Activated B cell treated with CpG ODN at 0.5 μM for 24 hours (primary cell): Measurements from ENCODE around the gene CEL. TPM values are rescaled to one million over a fixed set of nuclear protein-coding genes. Genes with fewer than 3 reads are reported as not detected.
"Not testable (repeated sequence)": the region's sequence is repeated elsewhere in the genome, so short reads cannot be mapped to it uniquely, and the experiment has no call there.

Experiments used
- ATAC-seq: fragments of 200-7000 bp; cut with Tn5 transposase; one replicate; pipeline ENCODE4 v1.10.0; 2021; ENCODE audit warnings: low read depth, mild to moderate bottlenecking, moderate library complexity
- CTCF ChIA-PET: fragments of 350-600 bp; sonication (Branson Sonifier 250); formaldehyde crosslinking; loops from one replicate; lab custom pipeline; 2021; ENCODE audit warnings: antibody characterized with exemption; lab: Charles Lee
- POLR2A ChIA-PET: fragments of 350-600 bp; sonication (Branson Sonifier 250); formaldehyde crosslinking; loops from one replicate; lab custom pipeline; 2021; ENCODE audit warnings: antibody characterized with exemption; lab: Charles Lee
- DNase-seq: peaks from one replicate; pipeline ENCODE4 v3.0.0; 2022
- H3K27ac Mint-ChIP-seq: one replicate; pipeline ENCODE4 v1.8.0; 2020; ENCODE audit warnings: mixed read lengths
- H3K27me3 Mint-ChIP-seq: one replicate; pipeline ENCODE4 v1.8.0; 2021; ENCODE audit warnings: mixed read lengths
- H3K36me3 Mint-ChIP-seq: one replicate; pipeline ENCODE4 v1.8.0; 2021; ENCODE audit warnings: low read depth, mixed read lengths
- H3K4me1 Mint-ChIP-seq: one replicate; pipeline ENCODE4 v1.8.0; 2021; ENCODE audit warnings: mixed read lengths
- H3K4me3 Mint-ChIP-seq: one replicate; pipeline ENCODE4 v1.8.0; 2020; ENCODE audit warnings: mild to moderate bottlenecking, mixed read lengths
- H3K9me3 Mint-ChIP-seq: one replicate; pipeline ENCODE4 v1.8.0; 2020; ENCODE audit warnings: mixed read lengths
- intact Hi-C: fragments of 100-400 bp; cut with micrococcal nuclease; formaldehyde crosslinking; loops from one replicate; pipeline ENCODE4 v1.15.1; 2024
- total RNA-seq: library from RNA; stranded (reverse); gene quantifications from 2 replicates; pipeline ENCODE4 v1.2.3, GENCODE V29; 2022
- TF ChIP-seq, protein P1 (sequence below): fragments of 200-600 bp; IDR thresholded peaks from one replicate; pipeline ENCODE4 v1.8.0; 2022; ENCODE audit warnings: antibody characterized with exemption, mild to moderate bottlenecking

Gene CEL
- total RNA-seq, 1 donor from 2014 or later = 0.49 TPM

DNA sequence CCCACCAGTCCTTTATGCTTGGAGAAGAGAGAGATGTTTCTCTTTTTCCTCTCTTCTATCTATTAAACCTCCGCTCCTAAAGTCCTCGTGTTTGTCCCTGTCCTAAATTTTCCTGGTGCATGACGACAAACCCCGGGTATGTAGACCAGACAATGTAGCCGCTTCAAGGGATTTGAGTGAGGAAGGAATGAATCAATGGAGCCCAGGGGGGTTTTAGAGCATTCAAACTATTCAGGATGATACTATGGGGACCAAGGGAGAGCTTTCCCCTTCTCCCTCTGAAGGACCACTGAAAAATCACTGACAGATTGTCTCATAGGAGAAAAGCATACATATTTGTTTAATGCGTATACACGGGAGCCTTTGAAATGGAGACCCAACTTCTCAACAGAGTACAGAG is 18.4 kb downstream of the CEL start:
- Mint-ChIP-seq H3K4me3 (no peak overlapping the region), H3K27me3 (peaks cover 6% of the 10 kb centered on the region)
- POLR2A ChIA-PET = no interaction called here

DNA sequence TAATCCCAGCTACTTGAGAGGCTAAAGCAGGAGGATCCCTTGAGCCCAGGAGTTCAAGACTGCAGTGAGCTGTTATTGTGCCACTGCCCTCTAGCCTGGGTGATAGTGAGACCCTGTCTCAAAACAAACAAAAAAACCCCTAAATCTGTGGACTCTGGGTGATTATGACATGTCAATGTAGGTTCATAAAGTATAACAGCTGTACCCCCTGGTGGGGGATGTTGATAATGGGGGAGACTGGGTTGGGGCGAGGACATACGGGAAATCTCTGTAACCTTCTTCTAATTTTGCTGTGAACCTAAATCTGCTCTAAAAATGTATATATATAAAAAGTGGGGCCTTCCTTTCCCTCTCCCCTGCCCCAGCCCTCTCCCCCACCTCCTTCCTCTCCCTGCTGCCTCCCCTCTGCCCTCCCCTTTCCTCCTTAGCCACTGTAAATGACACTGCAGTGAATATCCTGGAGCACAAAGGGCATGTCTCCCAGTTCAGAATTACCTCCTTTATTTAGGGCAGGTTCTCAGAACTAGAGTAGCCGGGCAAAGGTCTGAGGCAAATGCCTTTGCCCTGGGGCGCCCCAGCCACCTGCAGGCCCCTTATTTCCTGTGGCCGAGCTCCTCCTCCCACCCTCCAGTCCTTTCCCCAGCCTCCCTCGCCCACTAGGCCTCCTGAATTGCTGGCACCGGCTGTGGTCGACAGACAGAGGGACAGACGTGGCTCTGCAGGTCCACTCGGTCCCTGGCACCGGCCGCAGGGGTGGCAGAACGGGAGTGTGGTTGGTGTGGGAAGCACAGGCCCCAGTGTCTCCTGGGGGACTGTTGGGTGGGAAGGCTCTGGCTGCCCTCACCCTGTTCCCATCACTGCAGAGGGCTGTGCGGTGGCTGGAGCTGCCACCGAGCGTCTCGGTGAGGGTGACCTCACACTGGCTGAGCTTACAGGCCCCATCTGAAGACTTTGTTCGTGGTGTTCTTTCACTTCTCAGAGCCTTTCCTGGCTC is 19.3 kb downstream of the CEL start:
- intact Hi-C loops, CTCF ChIA-PET, H3K4me3 Mint-ChIP-seq, H3K4me1 Mint-ChIP-seq, H3K27me3 Mint-ChIP-seq, H3K27ac Mint-ChIP-seq, H3K9me3 Mint-ChIP-seq, ATAC-seq, POLR2A ChIA-PET, H3K36me3 Mint-ChIP-seq, DNase-seq: not testable (repeated sequence)

More for the DNA sequence above, 18.4 kb downstream of the CEL start:
- Mint-ChIP-seq H3K9me3 (no peaks in the 10 kb centered on the region), H3K27ac (no peak overlapping the region), H3K4me1 (no peaks in the 10 kb centered on the region), H3K36me3 (no peaks in the 10 kb centered on the region)
- DNase-seq (no peak), ATAC-seq (no peak)
- CTCF ChIA-PET = no interaction called here
- TF ChIP-seq, protein P1, sequence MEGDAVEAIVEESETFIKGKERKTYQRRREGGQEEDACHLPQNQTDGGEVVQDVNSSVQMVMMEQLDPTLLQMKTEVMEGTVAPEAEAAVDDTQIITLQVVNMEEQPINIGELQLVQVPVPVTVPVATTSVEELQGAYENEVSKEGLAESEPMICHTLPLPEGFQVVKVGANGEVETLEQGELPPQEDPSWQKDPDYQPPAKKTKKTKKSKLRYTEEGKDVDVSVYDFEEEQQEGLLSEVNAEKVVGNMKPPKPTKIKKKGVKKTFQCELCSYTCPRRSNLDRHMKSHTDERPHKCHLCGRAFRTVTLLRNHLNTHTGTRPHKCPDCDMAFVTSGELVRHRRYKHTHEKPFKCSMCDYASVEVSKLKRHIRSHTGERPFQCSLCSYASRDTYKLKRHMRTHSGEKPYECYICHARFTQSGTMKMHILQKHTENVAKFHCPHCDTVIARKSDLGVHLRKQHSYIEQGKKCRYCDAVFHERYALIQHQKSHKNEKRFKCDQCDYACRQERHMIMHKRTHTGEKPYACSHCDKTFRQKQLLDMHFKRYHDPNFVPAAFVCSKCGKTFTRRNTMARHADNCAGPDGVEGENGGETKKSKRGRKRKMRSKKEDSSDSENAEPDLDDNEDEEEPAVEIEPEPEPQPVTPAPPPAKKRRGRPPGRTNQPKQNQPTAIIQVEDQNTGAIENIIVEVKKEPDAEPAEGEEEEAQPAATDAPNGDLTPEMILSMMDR = no peak
- intact Hi-C loops = no loop called here

DNA sequence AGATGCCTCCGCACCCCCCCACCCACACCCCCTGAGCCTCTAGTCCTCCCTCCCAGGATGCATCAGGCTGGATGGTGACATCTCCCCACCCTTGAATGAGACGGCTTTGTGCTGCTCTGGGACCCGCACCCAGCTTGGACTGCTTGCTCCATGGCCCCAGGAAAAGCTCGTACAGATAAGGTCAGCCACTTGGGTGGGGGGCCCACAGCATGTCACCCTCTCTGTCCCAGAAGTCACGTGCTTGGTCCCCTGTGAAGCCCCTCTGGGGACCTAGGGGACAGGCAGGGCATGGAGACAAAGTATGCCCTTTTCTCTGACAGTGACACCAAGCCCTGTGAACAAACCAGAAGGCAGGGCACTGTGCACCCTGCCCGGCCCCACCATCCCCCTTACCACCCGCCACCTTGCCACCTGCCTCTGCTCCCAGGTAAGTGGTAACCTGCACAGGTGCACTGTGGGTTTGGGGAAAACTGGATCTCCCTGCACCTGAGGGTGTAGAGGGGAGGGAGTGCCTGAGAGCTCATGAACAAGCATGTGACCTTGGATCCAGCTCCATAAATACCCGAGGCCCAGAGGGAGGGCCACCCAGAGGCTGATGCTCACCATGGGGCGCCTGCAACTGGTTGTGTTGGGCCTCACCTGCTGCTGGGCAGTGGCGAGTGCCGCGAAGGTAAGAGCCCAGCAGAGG is 20.3 kb downstream of the CEL start:
- intact Hi-C loops, H3K4me1 Mint-ChIP-seq, ATAC-seq, H3K9me3 Mint-ChIP-seq, H3K27me3 Mint-ChIP-seq, H3K4me3 Mint-ChIP-seq, H3K36me3 Mint-ChIP-seq, H3K27ac Mint-ChIP-seq, POLR2A ChIA-PET, CTCF ChIA-PET, DNase-seq: not testable (repeated sequence)

DNA sequence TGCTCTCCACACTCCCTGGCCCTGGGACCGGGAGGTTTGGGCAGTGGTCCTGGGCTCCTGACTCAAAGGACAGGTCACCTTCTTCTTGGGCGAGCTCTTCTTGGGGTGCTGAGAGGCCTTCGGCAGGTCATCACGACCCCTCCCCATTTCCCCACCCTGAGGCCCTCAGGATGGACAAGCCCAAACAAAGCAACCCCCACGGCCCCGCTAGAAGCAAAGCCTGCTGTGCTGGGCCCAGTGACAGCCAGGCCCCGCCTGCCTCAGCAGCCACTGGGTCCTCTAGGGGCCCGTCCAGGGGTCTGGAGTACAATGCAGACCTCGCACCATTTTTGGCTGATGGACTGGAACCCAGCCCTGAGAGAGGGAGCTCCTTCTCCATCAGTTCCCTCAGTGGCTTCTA is 21.9 kb downstream of the CEL start:
- H3K27me3 Mint-ChIP-seq, H3K36me3 Mint-ChIP-seq, CTCF ChIA-PET, H3K27ac Mint-ChIP-seq, ATAC-seq, intact Hi-C loops, H3K4me3 Mint-ChIP-seq, DNase-seq, POLR2A ChIA-PET, H3K9me3 Mint-ChIP-seq, H3K4me1 Mint-ChIP-seq: not testable (repeated sequence)

DNA sequence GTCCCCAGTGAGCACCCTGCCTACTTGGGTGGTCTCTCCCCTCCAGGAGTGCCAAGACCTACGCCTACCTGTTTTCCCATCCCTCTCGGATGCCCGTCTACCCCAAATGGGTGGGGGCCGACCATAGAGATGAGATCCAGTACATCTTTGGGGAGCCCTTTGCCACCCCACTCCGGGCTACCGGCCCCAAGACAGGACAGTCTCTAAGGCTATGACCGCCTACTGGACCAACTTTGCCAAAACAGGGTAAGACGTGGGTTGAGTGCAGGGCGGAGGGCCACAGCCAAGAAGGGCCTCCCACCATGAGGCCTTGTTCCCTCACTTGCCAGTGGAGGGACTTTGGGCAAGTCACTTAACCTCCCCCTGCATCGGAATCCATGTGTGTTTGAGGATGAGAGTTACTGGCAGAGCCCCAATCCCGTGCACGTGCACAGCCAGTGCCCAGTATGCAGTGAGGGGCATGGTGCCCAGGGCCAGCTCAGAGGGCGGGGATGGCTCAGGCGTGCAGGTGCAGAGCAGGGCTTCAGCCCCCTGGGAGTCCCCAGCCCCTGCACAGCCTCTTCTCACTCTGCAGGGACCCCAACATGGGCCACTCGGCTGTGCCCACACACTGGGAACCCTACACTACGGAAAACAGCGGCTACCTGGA is 24.6 kb downstream of the CEL start:
- POLR2A ChIA-PET, ATAC-seq, intact Hi-C loops, H3K9me3 Mint-ChIP-seq, H3K36me3 Mint-ChIP-seq, H3K4me3 Mint-ChIP-seq, H3K4me1 Mint-ChIP-seq, DNase-seq, CTCF ChIA-PET, H3K27ac Mint-ChIP-seq, H3K27me3 Mint-ChIP-seq: not testable (repeated sequence)

DNA sequence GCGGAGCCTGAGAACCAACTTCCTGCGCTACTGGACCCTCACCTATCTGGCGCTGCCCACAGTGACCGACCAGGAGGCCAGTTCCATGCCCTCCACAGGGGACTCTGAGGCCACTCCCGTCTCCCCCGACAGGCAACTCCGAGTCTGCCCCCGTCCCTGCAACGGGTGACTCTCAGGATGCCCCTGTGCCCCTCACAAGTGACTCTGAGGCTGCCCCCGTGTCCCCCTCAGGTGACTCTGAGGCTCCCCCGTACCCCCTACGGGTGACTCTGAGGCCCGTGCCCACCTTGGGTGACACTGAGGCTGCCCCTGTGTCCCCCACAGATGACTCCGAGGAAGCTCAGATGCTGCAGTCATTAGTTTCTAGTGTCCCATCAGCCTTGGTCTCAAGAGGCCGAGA is 25.1 kb downstream of the CEL start:
- Mint-ChIP-seq H3K4me3 (no peak overlapping the region), H3K27me3 (peaks cover under 1% of the 10 kb centered on the region), H3K36me3 (no peaks in the 10 kb centered on the region), H3K4me1 (no peaks in the 10 kb centered on the region), H3K9me3 (no peaks in the 10 kb centered on the region), H3K27ac (no peak overlapping the region)
- TF ChIP-seq, protein P1 = no peak
- ATAC-seq (no peak), DNase-seq (no peak)
- intact Hi-C loops = no loop called here
- ChIA-PET POLR2A (no interaction called here), CTCF (no interaction called here)
